Activated CD8-positive, alpha-beta T cell treated with anti-CD3 and anti-CD28 coated beads for 36 hours (primary cell): Measurements from ENCODE around the gene CCL2. TPM values are rescaled to one million over a fixed set of nuclear protein-coding genes. Genes with fewer than 3 reads are reported as not detected.

Source experiments
- ATAC-seq: fragments of 200-7000 bp; cut with Tn5 transposase; one replicate; pipeline ENCODE4 v1.10.0; 2021; ENCODE audit warnings: mild to moderate bottlenecking, moderate library complexity
- CTCF ChIA-PET: fragments of 350-600 bp; sonication (Branson Sonifier 250); formaldehyde crosslinking; loops from one replicate; lab custom pipeline; 2021; ENCODE audit warnings: antibody characterized with exemption; lab: Charles Lee
- POLR2A ChIA-PET: fragments of 350-600 bp; sonication (Branson Sonifier 250); formaldehyde crosslinking; loops from one replicate; lab custom pipeline; 2021; ENCODE audit warnings: antibody characterized with exemption; lab: Charles Lee
- DNase-seq: peaks from one replicate; pipeline ENCODE4 v3.0.0-alpha.2; 2020
- H3K27ac Mint-ChIP-seq: one replicate; pipeline ENCODE4 v1.8.0; 2021; ENCODE audit warnings: mild to moderate bottlenecking, mixed read lengths
- H3K27me3 Mint-ChIP-seq: one replicate; pipeline ENCODE4 v1.8.0; 2021; ENCODE audit warnings: mixed read lengths
- H3K36me3 Mint-ChIP-seq: one replicate; pipeline ENCODE4 v1.8.0; 2021; ENCODE audit warnings: low read depth, mixed read lengths
- H3K4me1 Mint-ChIP-seq: one replicate; pipeline ENCODE4 v1.8.0; 2021; ENCODE audit warnings: low read depth, mixed read lengths
- H3K4me3 Mint-ChIP-seq: one replicate; pipeline ENCODE4 v1.8.0; 2021; ENCODE audit warnings: mild to moderate bottlenecking, moderate library complexity, mixed read lengths
- H3K9me3 Mint-ChIP-seq: one replicate; pipeline ENCODE4 v1.8.0; 2021; ENCODE audit warnings: mixed read lengths
- CTCF ChIP-seq: fragments of 200-600 bp; IDR thresholded peaks from one replicate; pipeline ENCODE4 v1.8.0; 2022; ENCODE audit warnings: antibody characterized with exemption, mild to moderate bottlenecking
- intact Hi-C: fragments of 100-400 bp; cut with micrococcal nuclease; formaldehyde crosslinking; loops from one replicate; pipeline ENCODE4 v1.10.0; 2022
- total RNA-seq, 2 experiments: library from RNA; stranded (reverse); gene quantifications; one replicate each; pipeline ENCODE4 v1.2.3, GENCODE V29; 2021

CCL2 gene
- total RNA-seq, 2 experiments from 2014 or later = not detected

GRCh38 chr17:34219405-34219804 is 35.7 kb upstream of the CCL2 start:
- no peak overlapping the region for H3K27ac Mint-ChIP-seq
- no peaks in the 10 kb centered on the region for H3K36me3 Mint-ChIP-seq
- H3K9me3 Mint-ChIP-seq = peaks cover 1% of the 10 kb centered on the region
- no peak for TF ChIP-seq CTCF
- no peaks in the 10 kb centered on the region for H3K4me1 Mint-ChIP-seq
- CTCF ChIA-PET = interaction anchor here (1.4 to 3.3 kb wide), 2 partner anchors 19 to 142 kb away, joined by 5 to 10 read pairs; no protein-coding TSS in a partner anchor
- peaks cover 28% of the 10 kb centered on the region for H3K27me3 Mint-ChIP-seq
- no peak for DNase-seq
- no peak overlapping the region for H3K4me3 Mint-ChIP-seq
- ATAC-seq = no peak
- intact Hi-C loops = no loop called here
- POLR2A ChIA-PET = no interaction called here

- no peak overlapping the region for H3K4me3 Mint-ChIP-seq
- ATAC-seq (no peak), DNase-seq (no peak)
- no peaks in the 10 kb centered on the region for H3K4me1 Mint-ChIP-seq
- H3K36me3 Mint-ChIP-seq = no peaks in the 10 kb centered on the region
- intact Hi-C loops = no loop called here
- H3K9me3 Mint-ChIP-seq = no peaks in the 10 kb centered on the region
- ChIA-PET CTCF (interaction anchor here (3.3 kb wide), 1 partner anchor 141 kb away, joined by 10 read pairs; no protein-coding TSS in a partner anchor), POLR2A (no interaction called here)
- TF ChIP-seq CTCF = no peak
- H3K27ac Mint-ChIP-seq = no peak overlapping the region
- peaks cover 29% of the 10 kb centered on the region for H3K27me3 Mint-ChIP-seq
These were observed 34.9 kb upstream of the CCL2 start for GRCh38 chr17:34220045-34220751.

GRCh38 chr17:34220752-34221395 is 34.2 kb upstream of the CCL2 start:
- POLR2A ChIA-PET = no interaction called here
- DNase-seq (no peak), ATAC-seq (no peak)
- H3K4me3 Mint-ChIP-seq = no peak overlapping the region
- H3K36me3 Mint-ChIP-seq = no peaks in the 10 kb centered on the region
- H3K27me3 Mint-ChIP-seq = peaks cover 29% of the 10 kb centered on the region
- intact Hi-C loops = no loop called here
- CTCF ChIA-PET = no interaction called here
- TF ChIP-seq CTCF = no peak
- H3K27ac Mint-ChIP-seq = no peak overlapping the region
- no peaks in the 10 kb centered on the region for H3K4me1 Mint-ChIP-seq
- no peaks in the 10 kb centered on the region for H3K9me3 Mint-ChIP-seq

- POLR2A ChIA-PET = no interaction called here
- CTCF ChIA-PET = no interaction called here
These were observed 33.7 kb upstream of the CCL2 start for GRCh38 chr17:34221411-34221810.

More at GRCh38 chr17:34221411-34221810, 33.7 kb upstream of the CCL2 start:
- no peaks in the 10 kb centered on the region for H3K4me1 Mint-ChIP-seq
- DNase-seq = no peak
- no peak for TF ChIP-seq CTCF
- H3K36me3 Mint-ChIP-seq = no peaks in the 10 kb centered on the region
- intact Hi-C loops = no loop called here
- H3K4me3 Mint-ChIP-seq = no peak overlapping the region
- no peak overlapping the region for H3K27ac Mint-ChIP-seq
- no peaks in the 10 kb centered on the region for H3K9me3 Mint-ChIP-seq
- peaks cover 24% of the 10 kb centered on the region for H3K27me3 Mint-ChIP-seq
- no peak for ATAC-seq
